AG09309 (cell line): ENCODE data around the gene RAPGEF5.

Experiments
- DNase-seq: peaks from one replicate; pipeline ENCODE4 v3.0.0-alpha.2; 2010; ENCODE audit warnings: low read depth
- H3K4me3 ChIP-seq: 2 replicates; pipeline ENCODE4 v1.5.1; 2011; ENCODE audit warnings: mild to moderate bottlenecking, low read depth, low read length, moderate library complexity; ENCODE audit not compliant: control insufficient read depth
- TF ChIP-seq, protein P1 (sequence below): IDR thresholded peaks from 2 replicates; pipeline ENCODE4 v1.5.1; 2011; ENCODE audit warnings: mild to moderate bottlenecking, low read depth, low read length, inconsistent platforms; ENCODE audit not compliant: insufficient read depth, control insufficient read depth; ENCODE audit errors: missing control alignments

The RAPGEF5 gene

DNA sequence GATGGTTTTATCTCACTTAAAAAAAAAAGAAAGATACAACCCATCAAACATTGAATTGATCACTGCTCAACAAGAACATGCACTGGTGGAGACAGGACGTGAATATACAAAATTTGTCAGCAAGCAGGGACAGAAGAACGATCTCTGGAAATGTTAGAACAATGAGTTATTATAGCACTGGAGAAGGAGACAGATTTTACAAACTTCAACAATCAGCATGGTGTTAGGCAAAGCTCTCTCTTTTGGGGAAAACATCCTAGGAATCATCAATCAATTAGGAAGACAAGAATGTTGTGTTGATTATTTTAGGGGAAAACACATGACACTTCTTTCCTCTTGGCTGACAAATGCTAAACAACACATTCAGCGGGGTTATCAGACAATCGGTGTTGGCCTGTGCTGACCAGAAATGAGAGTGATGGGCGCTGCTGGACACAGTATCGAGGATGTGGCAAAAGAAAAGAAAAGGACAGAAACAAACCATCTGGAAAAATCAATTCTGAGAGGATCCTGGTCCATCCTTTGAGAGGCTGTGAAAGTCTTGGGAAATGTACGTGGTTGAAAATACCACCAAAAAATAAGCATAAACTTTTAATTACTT, 103.9 kb downstream of the RAPGEF5 start:
- TF ChIP-seq, protein P1, sequence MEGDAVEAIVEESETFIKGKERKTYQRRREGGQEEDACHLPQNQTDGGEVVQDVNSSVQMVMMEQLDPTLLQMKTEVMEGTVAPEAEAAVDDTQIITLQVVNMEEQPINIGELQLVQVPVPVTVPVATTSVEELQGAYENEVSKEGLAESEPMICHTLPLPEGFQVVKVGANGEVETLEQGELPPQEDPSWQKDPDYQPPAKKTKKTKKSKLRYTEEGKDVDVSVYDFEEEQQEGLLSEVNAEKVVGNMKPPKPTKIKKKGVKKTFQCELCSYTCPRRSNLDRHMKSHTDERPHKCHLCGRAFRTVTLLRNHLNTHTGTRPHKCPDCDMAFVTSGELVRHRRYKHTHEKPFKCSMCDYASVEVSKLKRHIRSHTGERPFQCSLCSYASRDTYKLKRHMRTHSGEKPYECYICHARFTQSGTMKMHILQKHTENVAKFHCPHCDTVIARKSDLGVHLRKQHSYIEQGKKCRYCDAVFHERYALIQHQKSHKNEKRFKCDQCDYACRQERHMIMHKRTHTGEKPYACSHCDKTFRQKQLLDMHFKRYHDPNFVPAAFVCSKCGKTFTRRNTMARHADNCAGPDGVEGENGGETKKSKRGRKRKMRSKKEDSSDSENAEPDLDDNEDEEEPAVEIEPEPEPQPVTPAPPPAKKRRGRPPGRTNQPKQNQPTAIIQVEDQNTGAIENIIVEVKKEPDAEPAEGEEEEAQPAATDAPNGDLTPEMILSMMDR: no peak
- DNase-seq: no peak
- no peak overlapping the region for H3K4me3 ChIP-seq

DNA sequence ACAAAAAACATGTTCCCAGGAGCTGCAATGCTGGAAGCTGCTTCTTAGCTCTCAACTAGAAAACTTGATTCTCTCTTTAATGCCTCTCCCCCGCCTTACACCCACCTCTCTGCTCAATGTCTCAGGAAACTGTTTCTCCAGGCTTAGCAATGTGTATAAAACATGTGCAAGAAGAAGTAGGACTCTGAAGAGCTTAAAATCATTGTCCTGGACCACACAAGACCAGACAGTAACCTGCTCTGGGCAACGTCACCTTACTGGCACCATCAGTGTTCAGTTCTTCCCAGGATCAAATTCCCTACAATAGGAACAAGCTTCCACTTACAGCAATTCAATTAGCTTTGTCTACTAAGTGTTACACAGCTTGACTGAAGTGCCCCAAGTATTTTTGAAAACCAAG, 104.9 kb downstream of the RAPGEF5 start:
- TF ChIP-seq, protein P1: no peak
- H3K4me3 ChIP-seq: no peak overlapping the region
- no peak for DNase-seq

DNA sequence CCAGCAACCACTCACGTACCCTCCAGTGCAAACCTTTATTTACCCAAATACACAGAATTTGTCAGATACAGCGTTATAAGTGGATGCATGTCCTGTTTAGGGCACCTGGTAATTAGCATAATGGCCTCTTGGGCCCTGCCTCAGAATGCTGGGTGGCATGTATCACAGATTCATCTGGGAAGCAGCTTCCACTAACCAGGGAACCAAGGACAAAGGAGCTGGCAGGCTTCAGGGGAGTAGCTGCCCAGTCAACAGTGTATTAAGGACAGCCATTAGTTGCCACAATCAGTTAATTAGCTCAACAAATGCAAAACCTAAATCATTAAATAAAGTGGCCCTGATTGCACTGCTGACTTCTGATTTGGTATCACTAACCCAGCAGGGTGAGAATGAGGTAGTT, 105.7 kb downstream of the RAPGEF5 start:
- DNase-seq: no peak
- H3K4me3 ChIP-seq: no peak overlapping the region
- TF ChIP-seq, protein P1: no peak

DNA sequence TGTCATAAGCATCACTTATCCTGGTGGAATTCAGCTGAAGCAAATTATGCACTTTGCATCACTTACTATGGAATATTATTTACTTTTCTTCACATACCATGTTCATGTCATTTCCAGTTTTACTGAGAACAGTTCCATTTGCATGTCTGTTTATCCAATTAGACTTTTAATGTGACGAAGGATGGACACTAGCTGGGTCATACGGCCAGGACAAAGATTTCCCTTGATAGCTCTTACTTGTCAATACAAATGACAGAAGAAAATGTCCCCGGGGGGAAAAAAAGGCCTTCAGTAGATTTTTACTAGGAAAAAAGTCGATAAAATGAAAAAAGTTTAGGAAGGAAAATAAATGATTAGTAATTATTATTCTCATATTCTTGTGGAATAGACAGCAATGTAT, 106.6 kb downstream of the RAPGEF5 start:
- no peak overlapping the region for H3K4me3 ChIP-seq
- no peak for DNase-seq
- TF ChIP-seq, protein P1: no peak

DNA sequence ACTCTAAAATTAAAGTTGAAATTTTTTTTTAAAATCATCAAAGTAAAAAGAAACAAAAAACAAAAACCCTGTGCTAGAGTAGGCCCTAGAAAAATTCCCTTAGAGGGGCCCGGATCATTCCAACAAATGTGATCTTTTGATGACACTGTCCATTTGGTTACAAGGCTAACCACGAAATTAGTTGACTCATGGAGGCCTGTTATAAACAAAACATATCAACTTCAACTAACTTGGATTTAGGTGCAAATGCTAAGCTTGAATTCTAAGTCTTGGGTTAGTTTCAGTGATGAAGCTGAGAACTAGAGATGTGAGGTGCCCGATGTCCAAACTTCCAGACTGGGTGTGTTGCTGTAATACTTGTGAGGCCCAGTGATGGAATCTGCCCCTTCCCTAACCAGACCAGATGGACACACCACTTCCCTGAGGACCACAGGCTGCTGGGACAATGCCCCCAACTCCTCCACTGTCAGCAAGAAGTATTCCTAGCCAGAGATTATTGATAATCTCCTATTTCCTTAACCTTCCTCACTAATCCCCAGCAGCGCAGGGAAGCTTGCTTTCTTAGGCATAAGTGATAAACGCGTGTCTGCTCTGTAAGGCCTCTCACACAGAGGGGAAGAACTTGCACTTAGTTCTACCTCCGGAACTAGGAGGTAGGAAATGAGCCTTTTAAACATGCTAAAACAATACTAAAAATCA, 108.7 kb downstream of the RAPGEF5 start:
- TF ChIP-seq, protein P1: no peak
- no peak for DNase-seq
- H3K4me3 ChIP-seq: no peak overlapping the region

DNA sequence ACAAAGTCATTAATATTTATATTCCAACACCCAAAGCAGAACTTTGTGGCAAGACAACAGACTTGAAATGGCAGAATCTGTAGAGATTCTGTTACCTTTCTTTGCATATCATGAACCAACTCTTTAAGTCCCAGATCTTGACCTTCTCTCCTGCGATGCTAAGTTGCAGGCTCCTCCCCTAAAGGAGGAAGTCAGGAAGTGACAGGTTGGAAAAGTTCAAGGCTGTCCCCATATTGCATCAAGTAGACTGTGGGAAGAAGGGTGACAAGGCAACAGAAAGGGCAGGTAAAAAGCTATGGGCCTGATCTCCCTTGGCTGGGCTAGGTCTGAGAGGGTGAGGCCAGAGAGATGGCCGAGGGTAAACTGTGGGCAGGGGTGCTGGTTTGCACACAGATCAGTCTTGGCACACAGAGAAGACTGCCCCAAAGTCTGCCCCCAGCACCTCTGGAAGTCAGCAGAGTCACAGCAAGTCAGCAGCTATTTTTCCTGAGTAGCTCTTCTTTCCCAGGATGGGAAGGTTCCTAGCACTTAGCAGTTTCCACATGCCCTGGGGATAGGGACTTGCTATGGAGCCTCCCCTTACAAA, 115.1 kb downstream of the RAPGEF5 start:
- TF ChIP-seq, protein P1: no peak
- H3K4me3 ChIP-seq: no peak overlapping the region
- no peak for DNase-seq
